Uterus (tissue), 4 donors: Measurements from ENCODE around the gene MFSD8. TPM values are rescaled to one million over a fixed set of nuclear protein-coding genes. Genes with fewer than 3 reads are reported as not detected.

ENCODE experiments used
- DNase-seq, 2 donors: peaks; one replicate each; pipeline ENCODE4 v3.0.0-alpha.2; 2019 to 2020
- H3K27ac ChIP-seq, 2 donors: fragments of 200-600 bp; sonication (generic); 1 replicate in 1 of 2; 2 replicates in 1 of 2; pipeline ENCODE4 v1.5.1; 2016 to 2018
- H3K27me3 ChIP-seq, 2 donors: fragments of 200-600 bp; sonication (generic); one replicate each; pipeline ENCODE4 v1.5.1; 2018 to 2019; ENCODE audit warnings: control low read depth in 1 of 2
- H3K36me3 ChIP-seq, 2 donors: fragments of 200-600 bp; sonication (generic); one replicate each; pipeline ENCODE4 v1.5.1; 2019; ENCODE audit warnings: control low read depth in 1 of 2
- H3K4me1 ChIP-seq, 2 donors: fragments of 200-600 bp; sonication (generic); one replicate each; pipeline ENCODE4 v1.5.1; 2018 to 2019; ENCODE audit warnings: control low read depth in 1 of 2
- H3K4me3 ChIP-seq, 2 donors: fragments of 200-600 bp; sonication (generic); 1 replicate in 1 of 2; 2 replicates in 1 of 2; pipeline ENCODE4 v1.5.1; 2018 to 2019; ENCODE audit warnings: mild to moderate bottlenecking in 1 of 2
- H3K9me3 ChIP-seq, 2 donors: fragments of 200-600 bp; sonication (generic); one replicate each; pipeline ENCODE4 v1.5.1; 2019; ENCODE audit warnings: control low read depth in 1 of 2
- CTCF ChIP-seq, 4 experiments: fragments of 200-600 bp in 2 of 4; fragments of 450-650 bp in 2 of 4; sonication (generic) in 2 of 4; IDR thresholded peaks; one replicate each; pipeline ENCODE4 v1.5.1; 2016 to 2019; ENCODE audit warnings: antibody characterized with exemption in 4 of 4, mild to moderate bottlenecking in 2 of 4, moderate library complexity in 1 of 4
- POLR2A ChIP-seq, 2 donors: fragments of 450-650 bp; IDR thresholded peaks; one replicate each; pipeline ENCODE4 v1.6.1; 2016; ENCODE audit warnings: antibody characterized with exemption in 2 of 2, mild to moderate bottlenecking in 1 of 2, moderate library complexity in 1 of 2
- intact Hi-C: fragments of 100-400 bp; cut with DNase I; formaldehyde crosslinking; loops from one replicate; pipeline ENCODE4 v1.15.1; 2023; ENCODE audit warnings: low total_unique reads
- small RNA-seq: library from RNA; depleted of rRNA; stranded (forward); fragments of <200 nt; gene quantifications from one replicate; pipeline ENCODE3, GENCODE V24; 2016
- total RNA-seq, 4 donors: library from RNA; depleted of rRNA in 3 of 4; stranded (reverse); fragments of >200 nt in 3 of 4; gene quantifications; one replicate each; pipeline versions ENCODE4 v1.1.0 to v1.2.4, GENCODE V29; 2014 to 2023
- donor health status: DM: yes; HTN: yes; CAD: no.

Gene MFSD8
- total RNA-seq, 4 donors from 2014 or later, result 36.4 to 121 (median 61.0) TPM

- intact Hi-C loops, result no loop called here
- DNase-seq, result no peak
- no peak overlapping the region for H3K27ac ChIP-seq
- no peaks in the 10 kb centered on the region for H3K36me3 ChIP-seq
- H3K27me3 ChIP-seq, result no peaks in the 10 kb centered on the region
- no peaks in the 10 kb centered on the region for H3K4me1 ChIP-seq
- H3K9me3 ChIP-seq, result no peaks in the 10 kb centered on the region
- TF ChIP-seq POLR2A (IDR thresholded peaks at IDR 0.05), result no peak
- no peak for TF ChIP-seq CTCF (IDR thresholded peaks at IDR 0.05)
- H3K4me3 ChIP-seq, result no peak overlapping the region
Observed at GRCh38 chr4:127868196-127868595, 96.8 kb downstream of the MFSD8 start.

Small RNA genes lying within 50 kb of the gene (small RNA-seq; reads per million reads assigned to genes)
- gene RNU6-583P, result not detected

Other genes starting within 250 kb of the MFSD8 start
- under 1 TPM in 1 of 4 donors, not detected in 3; 0.21 TPM for gene SLC25A31, start 234.8 kb downstream of the MFSD8 start, total RNA-seq
- gene HSPA4L, start 182.9 kb downstream of the MFSD8 start, total RNA-seq, result 1 to 10 TPM in 3 of 4 donors, under 1 TPM in 1; 0.26 to 7.2 (median 2.8) TPM
- gene PLK4, start 84.3 kb downstream of the MFSD8 start, total RNA-seq, result 10 to 100 TPM in 1 of 4 donors, 1 to 10 TPM in 1, under 1 TPM in 1, not detected in 1; 0.77 to 17.7 (median 1.0) TPM
- 10 to 100 TPM in 3 of 4 donors, 1 to 10 TPM in 1; 4.7 to 16.1 (median 12.5) TPM for gene ABHD18, start 233 bp upstream of the MFSD8 start, total RNA-seq
- 10 to 100 TPM; 11.2 to 41.5 (median 36.1) TPM for gene LARP1B, start 96.1 kb upstream of the MFSD8 start, total RNA-seq